ENCODE results near the gene SF3B2.
"Not testable (repeated sequence)": the region's sequence is repeated elsewhere in the genome, so short reads cannot be mapped to it uniquely, and the experiment has no call there.

The SF3B2 gene

GRCh38 chr11:66080055-66080817 lies 28.1 kb downstream of the SF3B2 start:
- Histone ChIP-seq H3K4me1 (peaks cover 8% of the 10 kb centered on the region), H3K4me3 (no peak overlapping the region), H3K36me3 (replicated peaks) (no peaks in the 10 kb centered on the region), H3K27me3 (ENCODE audit: low read depth) (no peaks in the 10 kb centered on the region), H3K9me3 (no peaks in the 10 kb centered on the region)
- peak in 1 of 2 experiments; percentile 25 for DNase-seq (ENCODE audit: low spot score in 2 of 2)
- in situ Hi-C loops (cut with MboI; ENCODE audit: low sequenced_read_pairs): no loop called here

DNA sequence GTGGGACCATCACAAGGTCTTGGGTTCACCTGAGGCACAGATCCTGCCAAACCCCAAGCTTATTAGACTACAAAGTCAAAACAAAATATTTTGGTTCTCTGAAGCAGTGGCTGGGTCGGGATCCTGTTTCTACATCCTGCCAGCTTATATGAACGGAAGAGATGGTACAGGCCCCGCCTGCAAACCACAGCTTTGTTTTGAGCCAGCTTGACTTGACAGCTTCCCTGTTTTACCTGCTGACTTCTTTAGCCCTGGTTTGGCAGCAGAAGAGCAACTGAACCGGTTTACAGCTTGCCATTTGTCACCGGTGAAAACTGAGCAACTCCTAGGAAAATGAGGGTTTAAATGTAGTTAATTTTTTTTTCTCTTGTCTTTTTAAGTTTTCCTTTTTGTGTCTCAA lies 29.3 kb downstream of the SF3B2 start:
- H3K4me3 ChIP-seq: no peak overlapping the region
- no peaks in the 10 kb centered on the region for H3K27me3 ChIP-seq (ENCODE audit: low read depth)
- DNase-seq (ENCODE audit: low spot score in 2 of 2): no peak
- peaks cover 8% of the 10 kb centered on the region for H3K4me1 ChIP-seq
- no peaks in the 10 kb centered on the region for H3K9me3 ChIP-seq
- in situ Hi-C loops (cut with MboI; ENCODE audit: low sequenced_read_pairs): no loop called here
- H3K36me3 ChIP-seq (replicated peaks): no peaks in the 10 kb centered on the region

GRCh38 chr11:66082946-66083698 lies 31.0 kb downstream of the SF3B2 start:
- H3K4me1 ChIP-seq: peaks cover 8% of the 10 kb centered on the region
- no peak for DNase-seq (ENCODE audit: low spot score in 2 of 2)
- H3K9me3 ChIP-seq: no peaks in the 10 kb centered on the region
- H3K27me3 ChIP-seq (ENCODE audit: low read depth): no peaks in the 10 kb centered on the region
- H3K36me3 ChIP-seq (replicated peaks): no peaks in the 10 kb centered on the region
- H3K4me3 ChIP-seq: no peak overlapping the region
- in situ Hi-C loops (cut with MboI; ENCODE audit: low sequenced_read_pairs): no loop called here

DNA sequence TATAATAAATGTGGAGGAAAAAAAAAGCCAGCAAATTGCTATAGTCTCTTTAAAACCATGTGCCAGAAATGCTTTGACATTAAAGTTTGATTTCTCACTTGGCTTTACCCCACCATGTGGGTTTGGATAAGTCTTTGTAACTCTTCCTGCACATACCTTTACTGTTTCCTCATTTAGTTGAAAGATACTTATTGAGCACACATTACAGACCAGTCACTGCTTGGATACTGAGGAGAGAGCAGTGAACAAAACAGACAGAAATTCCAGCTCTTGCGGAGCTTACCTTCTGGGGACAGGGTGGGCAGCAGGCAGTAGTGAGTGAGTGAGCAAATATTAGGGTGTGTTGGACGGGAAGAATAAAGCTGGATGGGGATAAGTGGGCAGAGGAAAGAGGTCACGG lies 31.6 kb downstream of the SF3B2 start:
- Histone ChIP-seq H3K27me3 (ENCODE audit: low read depth) (no peaks in the 10 kb centered on the region), H3K9me3 (no peaks in the 10 kb centered on the region), H3K4me1 (peaks cover 8% of the 10 kb centered on the region), H3K36me3 (replicated peaks) (no peaks in the 10 kb centered on the region), H3K4me3 (no peak overlapping the region)
- in situ Hi-C loops (cut with MboI; ENCODE audit: low sequenced_read_pairs): no loop called here
- no peak for DNase-seq (ENCODE audit: low spot score in 2 of 2)

GRCh38 chr11:66084821-66085475 lies 32.8 kb downstream of the SF3B2 start:
- no peaks in the 10 kb centered on the region for H3K27me3 ChIP-seq (ENCODE audit: low read depth)
- in situ Hi-C loops (cut with MboI; ENCODE audit: low sequenced_read_pairs): no loop called here
- H3K4me1 ChIP-seq: peaks cover 8% of the 10 kb centered on the region
- no peaks in the 10 kb centered on the region for H3K9me3 ChIP-seq
- H3K4me3 ChIP-seq: no peak overlapping the region
- H3K36me3 ChIP-seq (replicated peaks): no peaks in the 10 kb centered on the region
- DNase-seq (ENCODE audit: low spot score in 2 of 2): no peak

- H3K4me3 ChIP-seq: no peak overlapping the region
- in situ Hi-C loops (cut with MboI; ENCODE audit: low sequenced_read_pairs): no loop called here
- no peaks in the 10 kb centered on the region for H3K27me3 ChIP-seq (ENCODE audit: low read depth)
- DNase-seq (ENCODE audit: low spot score in 2 of 2): no peak
- peaks cover 8% of the 10 kb centered on the region for H3K4me1 ChIP-seq
- no peaks in the 10 kb centered on the region for H3K36me3 ChIP-seq (replicated peaks)
- no peaks in the 10 kb centered on the region for H3K9me3 ChIP-seq
These were observed 35.2 kb downstream of the SF3B2 start for GRCh38 chr11:66087148-66087908.

DNA sequence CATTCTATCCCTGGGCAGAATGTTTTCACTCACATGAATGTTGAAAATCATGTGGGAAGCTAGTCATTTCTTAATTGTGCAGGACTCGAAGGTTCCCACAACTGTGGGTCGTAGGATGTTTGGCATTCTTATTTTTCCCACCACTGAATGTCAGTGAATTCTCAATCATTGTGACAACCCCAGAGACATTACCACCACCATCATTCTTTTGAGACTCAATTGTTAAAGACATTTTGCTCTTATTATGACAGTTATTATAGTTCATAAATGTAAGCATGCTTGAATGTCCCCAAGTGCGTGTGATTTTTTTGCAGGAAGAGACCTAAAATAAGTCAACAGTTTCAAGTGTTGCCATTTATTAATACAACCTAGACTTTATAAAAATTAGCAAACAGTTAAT lies 36.9 kb downstream of the SF3B2 start:
- DNase-seq (ENCODE audit: low spot score in 2 of 2): no peak
- Histone ChIP-seq H3K27me3 (ENCODE audit: low read depth) (no peaks in the 10 kb centered on the region), H3K9me3 (no peaks in the 10 kb centered on the region), H3K4me1 (no peaks in the 10 kb centered on the region), H3K36me3 (replicated peaks) (no peaks in the 10 kb centered on the region), H3K4me3 (no peak overlapping the region)
- in situ Hi-C loops (cut with MboI; ENCODE audit: low sequenced_read_pairs): no loop called here

GRCh38 chr11:66090288-66090687 lies 38.1 kb downstream of the SF3B2 start:
- no peaks in the 10 kb centered on the region for H3K9me3 ChIP-seq
- H3K27me3 ChIP-seq (ENCODE audit: low read depth): no peaks in the 10 kb centered on the region
- no peaks in the 10 kb centered on the region for H3K36me3 ChIP-seq (replicated peaks)
- DNase-seq (ENCODE audit: low spot score in 2 of 2): no peak
- H3K4me1 ChIP-seq: no peaks in the 10 kb centered on the region
- H3K4me3 ChIP-seq: no peak overlapping the region
- in situ Hi-C loops (cut with MboI; ENCODE audit: low sequenced_read_pairs): no loop called here

DNA sequence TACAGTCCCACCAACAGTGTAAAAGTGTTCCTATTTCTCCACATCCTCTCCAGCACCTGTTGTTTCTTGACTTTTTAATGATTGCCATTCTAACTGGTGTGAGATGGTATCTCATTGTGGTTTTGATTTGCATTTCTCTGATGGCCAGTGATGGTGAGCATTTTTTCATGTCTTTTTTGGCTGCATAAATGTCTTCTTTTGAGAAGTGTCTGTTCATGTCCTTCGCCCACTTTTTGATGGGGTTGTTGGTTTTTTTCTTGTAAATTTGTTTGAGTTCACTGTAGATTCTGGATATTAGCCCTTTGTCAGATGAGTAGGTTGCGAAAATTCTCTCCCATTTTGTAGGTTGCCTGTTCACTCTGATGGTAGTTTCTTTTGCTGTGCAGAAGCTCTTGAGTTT lies 40.0 kb downstream of the SF3B2 start:
- H3K9me3 ChIP-seq; in situ Hi-C loops (cut with MboI; ENCODE audit: low sequenced_read_pairs); H3K4me1 ChIP-seq; H3K36me3 ChIP-seq (replicated peaks); DNase-seq (ENCODE audit: low spot score in 2 of 2); H3K4me3 ChIP-seq; H3K27me3 ChIP-seq (ENCODE audit: low read depth): not testable (repeated sequence)

DNA sequence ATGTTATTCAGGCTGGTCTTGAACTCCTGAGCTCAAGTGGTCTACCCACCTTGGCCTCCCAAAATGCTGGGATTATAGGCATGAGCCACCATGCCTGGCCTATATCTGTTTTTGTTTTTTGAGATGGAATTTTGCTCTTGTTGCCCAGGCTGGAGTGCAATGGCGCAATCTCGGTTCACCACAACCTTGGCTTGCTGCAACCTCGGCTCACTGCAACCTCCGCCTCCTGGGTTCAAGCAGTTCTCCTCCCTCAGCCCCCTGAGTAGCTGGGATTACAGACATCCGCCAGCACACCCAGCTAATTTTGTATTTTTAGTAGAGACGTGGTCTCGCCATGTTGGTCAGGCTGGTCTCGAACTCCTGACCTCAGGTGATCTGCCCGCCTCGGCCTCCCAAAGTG lies 47.6 kb downstream of the SF3B2 start:
- H3K4me1 ChIP-seq; H3K9me3 ChIP-seq; DNase-seq (ENCODE audit: low spot score in 2 of 2); H3K36me3 ChIP-seq (replicated peaks); in situ Hi-C loops (cut with MboI; ENCODE audit: low sequenced_read_pairs); H3K27me3 ChIP-seq (ENCODE audit: low read depth); H3K4me3 ChIP-seq: not testable (repeated sequence)

DNA sequence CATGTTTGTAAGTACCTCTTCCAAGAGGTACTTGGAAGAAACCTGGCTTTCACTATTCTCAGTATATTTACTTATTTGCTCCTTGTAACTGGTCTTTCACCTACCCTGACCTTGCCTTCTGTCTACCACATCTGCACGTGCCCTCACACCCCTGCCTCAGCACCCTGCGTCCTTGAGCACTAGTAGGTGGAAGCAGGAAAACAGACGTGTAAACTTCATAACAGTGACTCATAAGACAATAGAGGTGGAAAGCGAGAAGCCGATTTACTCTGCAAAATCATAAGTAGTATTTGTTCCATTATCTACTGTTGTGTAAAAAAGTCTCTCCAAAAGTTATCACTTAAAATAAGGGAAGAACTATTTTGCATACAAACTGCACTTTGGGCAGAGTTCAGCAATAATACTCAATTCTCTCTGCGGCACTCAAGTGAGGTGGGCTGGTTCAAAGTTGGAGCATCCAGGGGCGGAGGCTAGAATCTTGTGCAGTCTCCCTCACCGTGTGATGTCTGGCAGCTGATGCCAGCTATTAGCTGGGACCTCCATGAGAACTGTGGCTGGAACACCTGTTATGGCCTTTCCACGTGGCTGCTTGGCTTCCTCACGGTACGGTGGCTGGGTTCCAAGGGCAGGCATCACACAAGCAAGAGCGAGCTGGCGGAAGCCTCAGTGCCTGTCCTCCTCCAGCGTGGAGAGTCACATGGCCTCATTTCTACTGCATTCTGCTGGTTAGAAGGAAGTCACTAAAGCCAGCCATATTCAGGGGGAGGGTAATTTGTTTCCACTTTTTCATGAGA lies 48.3 kb downstream of the SF3B2 start:
- no peaks in the 10 kb centered on the region for H3K27me3 ChIP-seq (ENCODE audit: low read depth)
- DNase-seq (ENCODE audit: low spot score in 2 of 2): peak in 1 of 2 experiments; percentile 12
- H3K4me1 ChIP-seq: no peaks in the 10 kb centered on the region
- H3K36me3 ChIP-seq (replicated peaks): no peaks in the 10 kb centered on the region
- in situ Hi-C loops (cut with MboI; ENCODE audit: low sequenced_read_pairs): no loop called here
- H3K9me3 ChIP-seq: no peaks in the 10 kb centered on the region
- no peak overlapping the region for H3K4me3 ChIP-seq

DNA sequence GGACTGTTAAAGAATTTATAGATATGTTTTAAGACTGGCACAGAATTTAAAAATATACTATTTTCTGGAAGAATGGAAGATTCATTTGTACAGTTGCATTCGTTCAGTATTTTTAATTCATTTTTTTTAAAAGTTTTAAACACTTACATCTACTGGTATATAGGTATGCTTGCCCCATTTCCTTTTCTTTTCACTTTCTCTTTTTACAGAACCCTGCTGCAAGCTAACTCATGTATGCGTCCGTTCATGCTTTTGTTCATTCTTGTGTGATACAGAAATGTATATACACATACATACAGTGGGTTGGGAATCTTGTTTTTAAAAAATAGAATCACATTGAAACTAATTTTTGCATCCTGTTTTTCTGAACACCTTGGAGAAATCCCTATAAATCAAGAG lies 48.9 kb downstream of the SF3B2 start:
- Histone ChIP-seq H3K36me3 (replicated peaks) (no peaks in the 10 kb centered on the region), H3K4me1 (no peaks in the 10 kb centered on the region), H3K9me3 (no peaks in the 10 kb centered on the region), H3K4me3 (no peak overlapping the region), H3K27me3 (ENCODE audit: low read depth) (no peaks in the 10 kb centered on the region)
- no peak for DNase-seq (ENCODE audit: low spot score in 2 of 2)
- in situ Hi-C loops (cut with MboI; ENCODE audit: low sequenced_read_pairs): no loop called here

DNA sequence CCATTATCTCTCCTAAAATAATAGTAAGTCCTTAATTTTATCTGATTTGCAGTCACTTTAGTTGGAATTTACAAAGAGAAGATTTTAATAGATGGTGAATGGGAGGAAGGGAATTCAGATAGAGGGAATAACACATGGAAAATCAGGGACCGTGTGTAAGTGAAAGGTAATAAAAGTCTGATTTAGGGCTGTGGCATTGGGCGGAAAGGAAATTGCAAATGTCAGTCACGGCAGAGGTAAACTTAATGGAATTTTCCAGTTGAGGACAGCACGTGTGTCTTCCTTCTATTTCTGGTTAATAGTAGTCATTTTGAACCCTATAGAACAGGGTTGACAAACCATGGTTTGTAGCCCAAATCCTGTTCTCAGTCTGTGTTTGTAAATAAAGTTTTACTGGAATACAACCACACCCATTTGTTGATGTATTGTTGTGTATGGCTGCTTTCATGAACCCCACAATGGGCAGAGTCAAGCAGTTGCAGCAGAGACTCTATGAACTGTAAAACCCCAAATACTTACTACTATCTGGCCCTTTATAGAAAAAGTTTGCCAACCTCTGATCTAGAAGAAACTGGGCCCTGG lies 52.0 kb downstream of the SF3B2 start:
- DNase-seq (ENCODE audit: low spot score in 2 of 2): no peak
- Histone ChIP-seq H3K27me3 (ENCODE audit: low read depth) (no peaks in the 10 kb centered on the region), H3K9me3 (no peaks in the 10 kb centered on the region), H3K4me1 (no peaks in the 10 kb centered on the region), H3K36me3 (replicated peaks) (no peaks in the 10 kb centered on the region), H3K4me3 (no peak overlapping the region)
- in situ Hi-C loops (cut with MboI; ENCODE audit: low sequenced_read_pairs): no loop called here
